NCI-H1694 (cell line): ENCODE data around the gene ANKRD27.
"Not testable (repeated sequence)": the region's sequence is repeated elsewhere in the genome, so short reads cannot be mapped to it uniquely, and the experiment has no call there.

ENCODE experiments used
- DNase-seq: peaks from one replicate; lab custom pipeline; 2025; lab: John Stamatoyannopoulos, UW

The ANKRD27 gene

DNA sequence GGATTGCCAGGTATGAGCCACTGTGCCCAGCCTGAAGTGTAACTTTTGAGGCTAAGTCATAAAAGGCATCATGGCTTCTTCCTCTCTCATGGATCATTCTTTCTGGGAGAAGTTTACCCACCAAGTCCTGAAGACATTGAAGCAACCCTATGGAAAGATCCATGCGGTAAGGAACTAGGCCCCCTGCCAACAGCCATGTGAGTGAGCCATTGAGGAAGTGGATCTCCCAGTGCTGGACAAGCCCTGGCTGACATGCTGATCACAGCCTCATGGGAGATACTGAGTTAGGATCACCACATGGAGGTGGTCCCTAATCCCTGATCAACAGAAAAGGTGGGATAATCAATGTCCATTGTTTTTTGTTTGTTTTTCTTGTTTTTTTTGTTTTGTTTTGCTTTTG lies 13.3 kb upstream of the ANKRD27 start:
- no peak for DNase-seq

- no peak for DNase-seq
Measured at GRCh38 chr19:32687681-32688080, 12.7 kb upstream of the ANKRD27 start.

GRCh38 chr19:32686847-32687475 lies 12.0 kb upstream of the ANKRD27 start:
- DNase-seq, result no peak

GRCh38 chr19:32682317-32682716 lies 7.3 kb upstream of the ANKRD27 start:
- no peak for DNase-seq

DNA sequence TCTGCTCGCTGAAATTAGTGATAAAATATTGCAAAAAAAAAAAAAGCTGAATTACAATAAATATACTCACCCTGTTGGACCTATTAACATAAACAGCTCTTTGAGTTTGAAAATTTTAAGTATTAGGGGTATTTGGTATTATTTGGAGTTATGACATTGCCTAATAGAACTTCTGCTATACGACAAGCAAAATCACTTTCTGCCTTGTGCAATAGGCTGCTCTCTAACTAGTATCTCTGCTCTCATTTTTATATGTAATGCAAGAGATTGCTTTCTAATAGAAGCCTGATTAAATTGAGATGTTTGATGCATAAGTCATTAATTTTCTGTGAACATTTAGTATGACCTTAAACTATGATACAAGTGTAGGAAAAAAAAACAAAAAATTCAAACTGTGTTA lies 6.0 kb upstream of the ANKRD27 start:
- no peak for DNase-seq

GRCh38 chr19:32677657-32678056 lies 2.7 kb upstream of the ANKRD27 start:
- no peak for DNase-seq

- DNase-seq, result no peak
Measured at GRCh38 chr19:32676895-32677359, 1.9 kb upstream of the ANKRD27 start.

GRCh38 chr19:32676186-32676894 lies 1.4 kb upstream of the ANKRD27 start:
- no peak for DNase-seq

DNA sequence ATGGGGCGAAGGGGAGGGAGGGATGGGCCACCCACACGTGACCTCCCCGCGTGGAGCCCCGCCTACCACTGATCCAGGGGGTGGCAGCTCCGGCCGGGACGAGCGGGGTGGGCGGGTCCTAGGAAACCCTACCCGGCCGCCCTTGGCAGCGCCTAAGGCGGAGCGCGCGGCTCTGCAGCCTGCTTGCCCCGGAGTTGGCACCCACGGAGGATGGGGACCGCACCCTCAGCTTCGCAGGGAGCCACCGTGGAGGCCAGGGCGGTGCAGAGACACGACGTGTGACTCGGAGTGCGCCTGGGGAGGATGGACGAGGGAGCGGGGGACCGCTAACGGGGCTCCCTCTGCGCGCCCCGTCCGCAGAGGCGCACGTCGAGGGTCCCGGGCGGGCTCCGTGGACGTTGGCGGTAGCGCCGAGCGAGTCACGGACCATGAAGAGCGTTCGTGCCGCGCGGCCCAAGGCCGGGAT lies 773 bp upstream of the ANKRD27 start, which contains the start of gene RGS9BP:
RGS9BP (plus strand) TSS at position 129 of the 466 bp plus-strand sequence. CDS start 416 bp downstream, outside the sequence.
- peak; percentile 43 for DNase-seq

DNA sequence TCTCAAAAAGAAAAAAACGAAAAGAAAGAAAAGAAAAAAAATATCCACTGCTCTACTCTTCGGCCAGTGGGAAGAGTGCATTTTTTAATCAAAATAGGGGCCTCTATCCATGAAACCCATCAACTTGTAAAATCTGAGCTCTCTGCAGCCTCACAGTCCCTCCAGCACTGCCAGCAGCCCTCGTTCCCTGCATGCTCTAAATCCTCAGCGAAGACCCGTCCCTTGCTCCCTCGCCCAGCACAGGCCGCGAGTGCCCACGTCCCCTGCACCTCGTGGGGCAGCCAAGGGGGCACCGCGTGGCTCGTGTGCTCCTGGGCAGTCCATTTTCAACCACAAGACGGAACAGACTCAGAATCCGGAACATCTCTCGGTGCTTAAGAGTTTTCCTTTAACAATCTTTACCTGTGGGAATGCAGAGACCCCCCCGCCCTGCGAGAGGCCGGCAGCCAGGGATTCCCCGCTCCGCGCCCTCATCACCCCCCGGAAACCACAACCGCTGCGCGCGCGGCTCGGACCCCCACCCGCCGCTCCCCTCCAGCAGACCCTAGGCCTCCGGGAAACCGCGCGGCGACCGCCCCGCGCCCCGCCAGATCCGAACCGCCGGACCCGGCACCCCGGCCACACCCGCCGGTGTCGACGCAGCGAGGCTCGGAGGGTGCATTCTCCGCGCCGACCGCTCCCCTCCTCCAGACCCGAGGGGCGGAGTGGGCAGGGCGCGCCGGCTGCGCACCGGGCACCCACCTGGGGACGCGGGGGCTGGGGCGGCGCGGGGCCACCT lies 638 bp downstream of the ANKRD27 start:
- DNase-seq, result no peak

GRCh38 chr19:32673573-32673972 lies 1.4 kb downstream of the ANKRD27 start:
- DNase-seq, result no peak

DNA sequence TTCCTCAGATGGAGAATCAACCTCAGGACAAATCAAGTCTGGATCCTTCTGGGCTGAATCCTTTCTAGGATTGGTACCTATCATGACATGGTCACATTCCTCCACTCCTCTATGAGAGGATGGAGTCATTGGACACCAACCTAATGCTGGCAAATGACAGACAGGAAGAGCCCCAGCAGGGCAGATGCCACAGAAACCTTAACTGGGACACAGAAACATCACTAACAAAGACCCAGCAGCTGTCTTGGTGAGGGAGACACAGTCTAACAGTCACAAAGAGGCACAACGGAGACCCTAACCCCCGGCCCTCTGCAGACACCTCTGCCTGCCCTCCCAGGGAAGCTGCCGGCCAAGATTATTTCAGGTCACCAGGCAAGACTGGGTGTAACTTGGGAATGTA lies 2.1 kb downstream of the ANKRD27 start:
- DNase-seq, result no peak

- no peak for DNase-seq
Measured at GRCh38 chr19:32671883-32672593, 2.9 kb downstream of the ANKRD27 start.

- no peak for DNase-seq
Measured at GRCh38 chr19:32669310-32669709, 5.7 kb downstream of the ANKRD27 start.

DNA sequence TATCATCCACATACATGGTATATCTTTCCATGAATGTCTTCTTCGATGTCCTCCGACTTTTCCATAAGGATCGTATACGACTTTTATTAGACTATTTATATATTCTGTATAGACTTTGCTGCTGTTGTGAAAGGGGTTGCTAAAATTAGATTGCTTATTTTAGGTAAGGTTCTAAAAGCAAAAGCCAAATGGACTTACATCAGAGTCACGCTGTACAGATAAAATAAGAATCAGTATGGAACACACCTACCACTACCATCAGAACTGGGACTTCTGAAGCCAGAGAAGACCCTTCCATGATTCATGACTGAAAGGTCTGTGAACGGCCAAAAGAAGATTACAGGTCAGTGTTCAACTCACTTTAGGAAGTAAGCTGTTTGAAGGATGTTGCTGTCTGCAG lies 8.9 kb downstream of the ANKRD27 start:
- DNase-seq, result no peak

GRCh38 chr19:32662186-32662585 lies 12.8 kb downstream of the ANKRD27 start:
- DNase-seq, result no peak

- no peak for DNase-seq
Measured at GRCh38 chr19:32661318-32661717, 13.7 kb downstream of the ANKRD27 start.

GRCh38 chr19:32658527-32658926 lies 16.5 kb downstream of the ANKRD27 start:
- DNase-seq, result no peak

GRCh38 chr19:32658075-32658474 lies 16.9 kb downstream of the ANKRD27 start:
- no peak for DNase-seq

DNA sequence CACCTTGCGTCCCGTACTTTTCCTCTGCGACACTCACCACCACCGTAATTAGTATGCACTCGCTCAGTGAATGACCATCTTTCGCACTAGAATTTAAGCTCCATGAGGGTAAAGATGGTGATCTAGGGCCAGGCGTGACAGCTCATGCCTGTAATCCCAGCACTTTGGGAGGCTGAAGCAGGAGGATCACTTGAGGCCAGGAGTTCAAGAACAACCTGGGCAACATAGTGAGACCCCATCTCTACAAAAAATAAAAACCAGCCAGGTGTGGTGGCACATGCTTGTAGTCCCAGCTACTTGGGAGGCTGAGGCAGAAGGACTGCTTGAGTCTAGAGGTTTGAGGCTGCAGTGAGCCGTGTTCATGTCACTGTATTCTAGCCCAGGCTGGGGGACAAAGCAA lies 18.6 kb downstream of the ANKRD27 start:
- not testable (repeated sequence) for DNase-seq

DNA sequence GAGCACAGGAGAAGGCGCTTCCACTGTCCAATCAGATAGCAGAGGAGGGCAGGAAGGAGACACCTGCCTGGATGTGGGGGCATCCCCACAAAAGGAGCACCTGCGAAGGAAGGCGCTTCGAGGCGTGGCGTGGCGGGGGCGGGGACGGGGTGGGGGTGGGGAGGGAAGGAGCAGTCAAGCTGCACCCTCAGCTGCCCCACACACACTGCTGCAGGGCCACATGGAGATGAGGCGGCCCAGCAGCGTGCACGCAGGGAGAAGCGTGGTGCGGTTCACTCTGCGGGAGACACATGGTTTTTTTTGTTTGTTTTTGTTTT lies 21.4 kb downstream of the ANKRD27 start:
- no peak for DNase-seq

DNA sequence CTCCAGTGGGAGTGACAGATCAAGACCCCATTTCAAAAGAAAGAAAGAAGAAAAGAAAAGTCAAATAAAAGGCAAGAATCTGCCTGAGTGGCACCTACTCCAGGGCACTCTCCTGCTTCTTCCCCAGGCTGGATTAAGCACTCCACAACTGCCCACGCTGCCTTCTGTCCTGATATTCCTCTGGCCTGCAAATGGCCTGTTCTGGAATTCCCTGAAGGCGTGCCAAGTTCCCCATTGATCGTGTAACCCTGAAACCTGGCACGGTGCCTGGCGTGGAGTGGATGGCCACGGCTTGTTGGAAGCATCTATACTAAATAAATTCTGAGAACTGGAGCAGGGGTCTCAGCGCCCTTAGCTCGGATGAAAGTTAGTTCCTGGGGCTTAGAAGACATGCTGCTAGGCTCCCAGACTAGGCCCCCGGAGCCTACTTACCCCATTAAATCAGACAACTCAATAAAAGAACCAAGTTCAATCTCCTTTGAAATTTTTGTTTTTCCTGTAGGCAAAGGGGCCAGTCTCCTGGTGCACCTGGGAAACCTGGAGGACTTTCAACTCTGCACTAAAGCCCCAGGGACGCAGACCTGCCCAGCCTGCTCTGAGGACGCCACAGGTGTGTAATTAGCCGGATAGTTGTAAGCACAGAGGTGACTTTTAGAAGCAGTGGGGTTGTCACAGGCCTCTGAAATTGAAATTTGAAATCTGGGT lies 21.9 kb downstream of the ANKRD27 start:
- no peak for DNase-seq
